ENCODE results near the gene UBAP2L.
"Not testable (repeated sequence)": the region's sequence is repeated elsewhere in the genome, so short reads cannot be mapped to it uniquely, and the experiment has no call there.

UBAP2L gene

GRCh38 chr1:154198756-154199562 is 21.8 kb upstream of the UBAP2L start:
- DNase-seq (ENCODE audit: low spot score), result peak; percentile 78

GRCh38 chr1:154199563-154199879 is 21.2 kb upstream of the UBAP2L start:
- DNase-seq (ENCODE audit: low spot score), result no peak

GRCh38 chr1:154205778-154206177 is 15.0 kb upstream of the UBAP2L start:
- not testable (repeated sequence) for DNase-seq (ENCODE audit: low spot score)

DNA sequence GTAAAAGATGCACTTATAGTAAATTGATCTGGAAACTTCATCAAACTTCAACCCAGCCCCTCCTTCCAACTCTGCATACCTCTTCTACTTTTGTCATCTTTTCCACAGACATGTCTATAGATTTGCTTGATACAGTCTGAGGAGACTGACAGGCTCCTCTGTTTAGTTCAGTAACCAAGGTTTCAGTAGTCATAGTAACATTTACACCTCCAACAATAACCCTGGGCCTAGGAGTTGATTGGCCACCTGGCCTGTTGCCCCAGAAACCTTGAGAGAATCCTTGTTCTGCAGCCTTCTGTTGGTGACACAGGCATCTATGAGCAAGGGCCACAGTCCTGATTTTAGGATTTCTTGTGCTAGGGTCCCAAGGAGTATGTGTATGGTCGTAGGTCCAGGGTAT is 14.6 kb upstream of the UBAP2L start, which contains the start of gene CFAP141:
CFAP141 (minus strand) TSS at position 138 of the 400 bp plus-strand sequence; CDS start at position 112, 26 bp downstream.
- no peak for DNase-seq (ENCODE audit: low spot score)

DNA sequence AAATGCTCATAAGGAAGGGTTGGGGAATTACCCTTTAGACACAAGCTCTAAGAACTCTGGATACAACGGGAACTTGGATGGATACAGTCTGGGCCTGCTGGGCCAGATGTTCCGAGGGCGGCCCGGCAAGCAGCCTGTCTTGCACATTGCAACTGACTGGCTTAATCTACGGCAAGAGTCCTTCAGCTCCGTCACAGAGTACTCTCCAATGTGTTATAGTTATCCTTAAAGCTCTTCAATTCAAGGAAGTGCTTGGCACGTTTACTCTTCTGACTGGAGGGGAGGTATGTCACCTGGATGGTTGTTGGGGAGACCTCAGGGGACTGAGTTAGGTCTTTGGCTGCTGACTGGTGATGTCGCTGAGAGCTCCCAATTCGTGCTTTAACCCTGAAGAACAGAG is 13.5 kb upstream of the UBAP2L start:
- no peak for DNase-seq (ENCODE audit: low spot score)

GRCh38 chr1:154208677-154209388 is 11.9 kb upstream of the UBAP2L start:
- no peak for DNase-seq (ENCODE audit: low spot score)

DNA sequence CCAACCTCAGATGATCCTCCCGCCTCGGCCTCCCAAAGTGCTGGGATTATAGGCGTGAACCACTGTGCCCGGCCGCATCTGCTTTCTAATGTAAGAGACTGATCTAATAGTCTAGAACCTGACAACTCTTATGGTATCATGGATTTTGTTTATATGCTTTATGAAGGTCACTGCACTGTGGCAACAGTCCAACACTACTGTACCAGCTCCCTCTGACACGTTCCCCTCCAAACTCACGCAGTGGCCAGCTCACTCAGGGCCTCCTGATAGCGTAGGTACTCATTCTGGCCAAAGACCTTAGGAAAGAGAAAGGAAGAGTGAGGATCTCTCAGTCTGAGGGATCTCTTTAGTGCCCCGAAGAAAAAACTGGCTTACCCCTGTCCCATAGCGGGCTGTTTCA is 8.7 kb upstream of the UBAP2L start:
- DNase-seq (ENCODE audit: low spot score), result no peak

DNA sequence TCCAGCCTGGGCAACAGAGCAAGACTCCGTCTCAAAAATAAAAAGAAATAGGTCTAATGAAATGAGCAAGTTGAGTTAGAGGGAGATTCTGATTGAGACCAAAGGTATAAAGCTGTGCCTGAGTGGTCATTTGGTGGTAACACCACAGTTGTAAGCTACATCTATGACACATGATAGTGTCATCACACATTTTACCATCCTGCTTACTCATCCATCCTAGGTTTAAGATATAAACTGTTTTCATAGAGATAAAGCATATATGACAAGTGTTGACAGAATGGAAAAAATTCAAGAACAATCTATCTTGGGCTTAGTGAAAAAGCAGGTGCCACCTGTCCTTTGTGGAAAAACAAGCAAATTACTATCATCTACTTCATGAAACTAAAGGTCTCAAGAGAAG is 7.5 kb upstream of the UBAP2L start:
- no peak for DNase-seq (ENCODE audit: low spot score)

DNA sequence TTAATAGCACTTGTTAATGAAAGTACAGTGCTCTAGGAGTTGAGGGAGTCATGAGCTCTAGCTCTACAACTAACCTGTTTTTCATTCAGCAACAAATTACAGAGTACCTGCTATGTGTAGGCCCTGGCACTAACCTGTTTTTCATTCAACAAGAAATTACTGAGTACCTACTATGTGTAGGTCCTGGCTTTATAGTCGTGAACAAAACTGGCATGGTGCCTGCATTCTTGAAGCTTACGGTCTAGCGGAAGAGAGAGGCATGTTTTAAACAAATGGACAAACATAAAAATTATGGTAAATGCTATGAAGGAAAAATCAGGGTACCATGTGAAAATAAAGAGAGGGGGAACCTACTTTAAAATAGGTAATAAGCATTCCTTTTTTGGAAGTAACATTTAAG is 2.2 kb upstream of the UBAP2L start:
- no peak for DNase-seq (ENCODE audit: low spot score)

DNA sequence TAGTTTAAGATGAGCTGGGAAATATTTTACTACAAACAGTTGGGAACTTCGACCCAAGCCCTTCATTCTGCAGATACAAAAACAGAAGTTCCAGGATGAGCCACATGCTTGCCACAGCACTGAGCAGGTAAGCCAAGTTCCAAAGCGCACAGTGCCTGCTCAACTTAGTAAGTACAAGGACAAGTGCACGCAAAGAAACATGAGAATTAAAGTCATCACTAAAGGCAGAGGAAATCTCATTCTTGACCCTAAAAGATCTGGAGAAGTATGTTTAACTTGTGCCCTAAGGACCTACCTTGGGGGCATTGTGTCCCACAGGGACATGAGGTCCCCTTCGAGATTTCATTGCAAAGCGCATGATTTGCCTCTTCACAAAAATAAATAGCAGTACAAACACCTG is 1.2 kb upstream of the UBAP2L start:
- peak; percentile 28 for DNase-seq (ENCODE audit: low spot score)

GRCh38 chr1:154220970-154221277 is 169 bp downstream of the UBAP2L start:
- DNase-seq (ENCODE audit: low spot score), result no peak

DNA sequence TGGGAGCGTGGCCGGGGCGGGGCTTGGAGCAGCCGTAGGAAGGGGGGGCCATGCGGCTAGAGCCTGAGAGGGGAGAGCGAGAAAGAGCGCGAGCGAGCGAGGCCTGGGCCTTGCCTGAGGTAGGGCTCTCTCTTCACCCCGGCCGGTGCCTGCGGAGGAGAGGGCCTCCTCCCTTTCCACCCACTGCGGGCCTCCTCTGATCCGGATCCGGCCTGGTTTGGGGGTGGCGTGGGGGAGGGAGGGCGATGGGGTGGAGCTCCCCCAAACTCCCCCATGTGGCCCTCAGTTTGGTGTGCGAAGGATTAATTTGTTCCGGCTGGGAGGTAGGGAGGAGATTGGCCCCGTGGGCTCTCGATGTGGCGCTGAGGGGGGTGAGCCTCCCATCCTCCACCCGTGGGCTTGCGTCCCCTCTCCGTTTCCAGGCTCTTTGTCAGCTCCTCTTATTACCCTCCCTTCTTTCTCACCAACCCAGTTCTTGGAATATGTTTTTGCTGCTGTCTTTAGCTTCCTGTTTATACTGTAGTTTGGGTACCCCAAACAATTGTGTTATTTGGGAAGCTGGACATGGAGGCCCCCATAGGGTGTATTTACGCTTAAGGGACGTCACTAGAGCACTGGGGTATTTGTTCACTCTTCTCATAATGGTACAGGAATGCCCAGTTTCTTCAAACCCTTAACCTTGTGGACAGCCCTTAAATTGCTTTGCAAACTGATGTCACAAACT is 685 bp downstream of the UBAP2L start:
- DNase-seq (ENCODE audit: low spot score), result peak; percentile 70

DNA sequence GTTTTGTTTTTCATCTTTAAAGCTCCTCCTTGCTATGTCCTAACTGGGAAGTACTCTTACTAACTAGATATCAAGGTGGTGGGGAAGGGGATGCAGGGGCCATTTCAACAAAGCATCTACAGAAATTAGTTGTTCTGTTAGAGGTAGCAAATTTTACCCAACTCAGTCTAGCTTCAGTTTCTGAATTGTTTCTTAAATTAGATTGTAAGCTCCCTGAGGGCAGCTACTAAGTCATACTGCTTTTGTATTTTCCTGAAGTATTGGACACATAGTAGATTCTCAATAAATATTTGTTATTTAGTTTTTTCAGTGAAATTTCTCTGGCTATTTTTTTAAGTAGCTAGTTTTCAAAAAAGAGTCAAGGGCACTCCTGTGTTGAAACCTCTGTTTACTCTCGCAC is 1.8 kb downstream of the UBAP2L start:
- DNase-seq (ENCODE audit: low spot score), result no peak

DNA sequence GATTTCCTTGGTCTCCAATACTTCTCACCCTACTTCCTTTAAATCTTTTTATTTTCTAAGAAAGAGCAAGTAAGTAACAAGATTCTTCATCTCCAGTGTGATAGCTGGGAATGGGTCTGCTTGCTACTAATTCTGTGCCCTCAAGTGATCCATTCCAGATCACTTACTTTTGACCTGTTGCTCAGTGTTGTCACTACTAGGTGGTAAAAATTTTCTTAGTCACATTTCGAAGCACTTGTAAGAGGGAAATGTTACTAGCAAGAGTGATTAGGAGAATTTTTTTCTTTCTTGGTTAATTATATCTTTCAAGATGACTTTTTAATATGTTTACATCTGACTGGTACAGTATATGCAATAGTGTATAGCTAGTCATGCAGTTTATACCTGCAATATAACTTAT is 2.2 kb downstream of the UBAP2L start:
- no peak for DNase-seq (ENCODE audit: low spot score)

DNA sequence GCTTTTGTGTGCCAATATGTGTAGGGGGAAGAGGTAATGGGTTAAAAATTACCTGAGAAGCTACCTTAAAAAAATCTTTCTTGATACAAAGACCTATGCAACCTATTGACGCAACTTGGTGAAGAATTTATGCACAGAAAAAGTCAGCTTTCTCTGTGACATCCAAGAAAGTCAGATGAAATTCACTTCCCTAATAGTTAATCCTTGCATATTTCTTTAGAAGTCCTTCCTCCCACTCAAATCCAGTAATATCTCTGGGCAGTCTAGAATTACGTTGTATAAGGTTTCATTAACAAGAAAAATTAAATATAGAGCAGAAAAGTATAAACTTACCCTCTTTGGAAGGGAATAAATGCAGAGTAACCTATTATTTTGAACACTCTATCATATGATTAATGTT is 2.9 kb downstream of the UBAP2L start:
- DNase-seq (ENCODE audit: low spot score), result no peak

DNA sequence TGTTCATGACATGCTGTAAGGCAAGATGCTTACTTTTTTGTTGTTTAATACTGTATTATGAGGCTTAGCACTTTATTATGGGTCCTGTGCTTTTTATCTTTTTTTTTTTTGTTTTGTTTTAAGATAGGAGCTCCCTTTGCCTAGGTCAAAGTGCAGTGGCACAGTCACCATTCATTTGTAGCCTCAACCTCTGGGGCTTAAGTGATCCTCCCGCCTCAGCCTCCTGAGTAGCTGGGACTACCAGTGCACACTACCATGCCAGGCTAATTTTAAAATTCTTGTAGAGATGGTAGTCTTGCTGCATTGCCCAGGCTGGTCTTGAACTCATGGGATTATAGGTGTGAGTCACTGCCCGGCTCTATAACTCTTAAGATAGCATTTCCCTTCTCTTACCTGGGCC is 4.6 kb downstream of the UBAP2L start:
- no peak for DNase-seq (ENCODE audit: low spot score)

GRCh38 chr1:154231112-154231511 is 10.4 kb downstream of the UBAP2L start:
- DNase-seq (ENCODE audit: low spot score), result not testable (repeated sequence)

- DNase-seq (ENCODE audit: low spot score), result not testable (repeated sequence)
Measured at GRCh38 chr1:154233127-154233526, 12.4 kb downstream of the UBAP2L start.

- no peak for DNase-seq (ENCODE audit: low spot score)
Measured at GRCh38 chr1:154236855-154237254, 16.1 kb downstream of the UBAP2L start.

GRCh38 chr1:154237435-154237834 is 16.7 kb downstream of the UBAP2L start:
- DNase-seq (ENCODE audit: low spot score), result no peak

GRCh38 chr1:154237880-154238506 is 17.2 kb downstream of the UBAP2L start:
- DNase-seq (ENCODE audit: low spot score), result no peak

GRCh38 chr1:154239491-154239890 is 18.7 kb downstream of the UBAP2L start:
- no peak for DNase-seq (ENCODE audit: low spot score)

Data from Ammon's horn (tissue), 1 donor.